NCI-H524 treated with DMSO at 0.1 percent for 48 hours (cell line): ENCODE results near the gene AMBRA1.
"Not testable (repeated sequence)": the region's sequence is repeated elsewhere in the genome, so short reads cannot be mapped to it uniquely, and the experiment has no call there.

Source experiments
- DNase-seq: peaks from one replicate; lab custom pipeline; 2025; lab: John Stamatoyannopoulos, UW

Gene AMBRA1

GRCh38 chr11:46381819-46382645, 211.8 kb downstream of the AMBRA1 start:
- DNase-seq = no peak

- no peak for DNase-seq
Observed at GRCh38 chr11:46381048-46381818, 212.6 kb downstream of the AMBRA1 start, which contains the start of gene MDK. TSS of gene MDK (plus strand) at chr11:46381669. CDS start at chr11:46382058, 389 bp downstream.

DNA sequence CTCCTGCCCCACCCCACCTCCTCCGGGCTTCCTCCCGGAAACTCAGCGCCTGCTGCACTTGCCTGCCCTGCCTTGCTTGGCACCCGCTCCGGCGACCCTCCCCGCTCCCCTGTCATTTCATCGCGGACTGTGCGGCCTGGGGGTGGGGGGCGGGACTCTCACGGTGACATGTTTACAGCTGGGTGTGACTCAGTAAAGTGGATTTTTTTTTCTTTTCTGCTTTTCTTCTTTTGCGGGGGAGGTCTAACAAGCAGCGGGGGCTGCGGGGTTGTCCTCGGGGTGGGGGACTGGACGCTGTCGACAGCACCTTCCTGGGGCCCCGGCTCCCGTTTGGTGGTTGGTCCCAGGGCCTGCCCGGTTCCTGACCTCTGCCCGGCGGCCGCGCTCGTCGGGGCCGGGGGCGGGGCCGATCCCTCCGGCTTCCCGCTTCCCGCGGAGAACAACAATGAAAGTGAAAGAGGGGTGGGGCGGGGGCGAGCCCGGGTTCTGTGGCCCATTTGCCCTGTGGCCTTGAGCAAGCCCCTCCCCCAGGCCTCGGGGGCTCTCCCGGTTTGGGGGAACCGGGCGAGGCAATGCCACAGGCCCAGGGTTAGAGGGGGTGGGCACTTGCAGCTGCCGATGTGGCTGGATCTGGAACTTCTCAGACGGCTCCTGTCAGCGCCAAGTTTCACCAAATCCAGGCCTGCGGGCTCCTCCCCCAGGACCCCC, 213.3 kb downstream of the AMBRA1 start:
- no peak for DNase-seq

DNA sequence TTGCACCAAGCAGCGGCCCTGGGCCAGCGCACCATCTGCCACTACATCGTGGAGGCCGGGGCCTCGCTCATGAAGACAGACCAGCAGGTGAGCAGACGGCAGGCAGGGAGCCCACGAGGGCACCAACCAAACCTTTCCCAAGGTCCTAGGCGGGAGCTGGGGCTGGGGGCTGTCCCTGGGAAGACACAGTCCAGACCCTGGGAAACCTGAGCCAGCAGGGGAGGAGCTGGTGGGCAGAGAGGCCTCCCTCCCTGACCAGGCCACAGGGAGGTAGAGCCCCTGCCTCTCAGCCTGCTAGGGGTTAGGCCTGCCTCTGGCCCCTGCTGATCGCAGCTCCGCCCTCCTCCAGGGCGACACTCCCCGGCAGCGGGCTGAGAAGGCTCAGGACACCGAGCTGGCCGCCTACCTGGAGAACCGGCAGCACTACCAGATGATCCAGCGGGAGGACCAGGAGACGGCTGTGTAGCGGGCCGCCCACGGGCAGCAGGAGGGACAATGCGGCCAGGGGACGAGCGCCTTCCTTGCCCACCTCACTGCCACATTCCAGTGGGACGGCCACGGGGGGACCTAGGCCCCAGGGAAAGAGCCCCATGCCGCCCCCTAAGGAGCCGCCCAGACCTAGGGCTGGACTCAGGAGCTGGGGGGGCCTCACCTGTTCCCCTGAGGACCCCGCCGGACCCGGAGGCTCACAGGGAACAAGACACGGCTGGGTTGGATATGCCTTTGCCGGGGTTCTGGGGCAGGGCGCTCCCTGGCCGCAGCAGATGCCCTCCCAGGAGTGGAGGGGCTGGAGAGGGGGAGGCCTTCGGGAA, 214.1 kb downstream of the AMBRA1 start:
- DNase-seq = not testable (repeated sequence)

GRCh38 chr11:46378811-46379481, 214.9 kb downstream of the AMBRA1 start:
- no peak for DNase-seq

- no peak for DNase-seq
Observed at GRCh38 chr11:46378296-46378695, 215.5 kb downstream of the AMBRA1 start.

DNA sequence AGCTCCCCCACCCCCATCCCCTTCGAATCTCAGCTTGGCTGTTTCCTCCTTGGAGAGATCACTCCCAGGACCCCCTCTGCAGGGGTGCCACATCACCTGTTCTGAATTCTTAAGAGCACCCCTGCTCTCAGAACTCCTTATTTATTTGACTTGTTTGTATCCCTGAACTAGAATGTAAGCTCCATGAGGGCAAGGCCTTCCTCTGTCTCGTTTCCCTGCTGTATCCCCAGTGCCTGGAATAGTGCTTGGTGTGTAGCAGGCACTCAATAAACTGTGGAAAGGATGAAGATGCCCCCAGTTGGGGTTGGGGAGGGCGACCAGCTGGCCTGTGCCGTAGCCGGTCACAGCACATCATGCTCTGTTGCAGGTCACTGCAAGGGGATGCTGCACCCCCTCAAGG, 216.0 kb downstream of the AMBRA1 start:
- DNase-seq = no peak

DNA sequence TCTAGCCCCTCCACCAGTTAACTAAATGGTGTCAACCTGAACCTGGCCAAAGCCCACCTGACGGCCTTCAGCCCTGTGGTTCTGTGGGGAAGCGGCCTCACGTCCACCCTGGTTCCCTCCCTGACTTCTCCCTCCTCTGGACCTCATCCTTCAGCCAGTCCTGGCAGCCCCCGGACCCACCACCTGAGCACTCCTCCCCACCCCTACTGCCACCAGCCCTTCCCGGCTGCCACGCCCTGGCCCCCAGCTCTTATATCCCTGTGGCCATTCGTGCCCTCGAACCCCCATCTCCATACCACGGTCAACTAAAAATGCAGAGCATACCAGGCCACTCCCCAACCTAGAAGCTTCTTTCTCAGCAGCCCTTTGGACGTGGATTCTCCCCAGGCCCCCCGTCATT, 216.5 kb downstream of the AMBRA1 start:
- no peak for DNase-seq

GRCh38 chr11:46376258-46377050, 217.4 kb downstream of the AMBRA1 start:
- no peak for DNase-seq

DNA sequence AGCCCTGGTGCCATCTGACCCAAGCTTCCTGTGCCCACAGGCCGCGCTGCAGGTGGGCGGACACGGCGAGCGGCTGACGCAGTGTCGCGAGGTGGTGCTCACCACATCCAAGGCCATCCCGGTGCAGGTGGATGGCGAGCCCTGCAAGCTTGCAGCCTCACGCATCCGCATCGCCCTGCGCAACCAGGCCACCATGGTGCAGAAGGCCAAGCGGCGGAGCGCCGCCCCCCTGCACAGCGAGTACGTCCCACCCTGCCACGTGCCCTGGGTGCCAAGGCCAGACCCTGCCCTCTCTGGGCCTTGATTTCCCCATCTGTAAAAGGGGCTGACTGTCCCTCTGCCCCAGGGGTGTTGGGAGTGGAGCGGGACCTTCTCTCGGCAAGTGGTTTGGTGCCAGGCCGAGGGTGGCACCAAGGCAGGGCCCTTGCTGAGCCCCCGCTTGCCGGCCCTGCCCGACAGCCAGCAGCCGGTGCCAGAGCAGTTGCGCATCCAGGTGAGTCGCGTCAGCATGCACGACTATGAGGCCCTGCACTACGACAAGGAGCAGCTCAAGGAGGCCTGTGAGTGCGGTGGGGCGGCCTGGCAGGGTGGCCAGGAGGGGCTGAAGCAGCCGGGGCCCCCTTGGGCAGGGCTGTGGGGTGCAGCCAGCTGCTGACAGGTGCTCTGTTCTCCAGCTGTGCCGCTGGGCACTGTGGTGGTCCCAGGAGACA, 218.3 kb downstream of the AMBRA1 start:
- no peak for DNase-seq

GRCh38 chr11:46374815-46375214, 219.0 kb downstream of the AMBRA1 start:
- no peak for DNase-seq

GRCh38 chr11:46373787-46374740, 219.8 kb downstream of the AMBRA1 start:
- no peak for DNase-seq

DNA sequence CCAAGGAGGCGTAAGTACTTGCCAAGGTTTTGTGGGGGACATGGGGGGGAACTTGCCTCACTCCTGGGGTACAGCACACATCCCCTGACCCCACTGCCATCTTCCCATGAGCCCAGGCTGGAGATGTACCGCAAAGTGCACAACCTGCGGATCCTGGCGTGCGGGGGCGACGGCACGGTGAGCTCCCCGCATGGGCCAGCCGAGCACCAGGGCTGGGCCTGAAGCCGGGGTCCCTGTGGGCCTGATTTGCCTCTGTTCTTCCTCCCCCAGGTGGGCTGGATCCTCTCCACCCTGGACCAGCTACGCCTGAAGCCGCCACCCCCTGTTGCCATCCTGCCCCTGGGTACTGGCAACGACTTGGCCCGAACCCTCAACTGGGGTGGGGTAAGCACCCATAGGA, 221.3 kb downstream of the AMBRA1 start:
- not testable (repeated sequence) for DNase-seq

DNA sequence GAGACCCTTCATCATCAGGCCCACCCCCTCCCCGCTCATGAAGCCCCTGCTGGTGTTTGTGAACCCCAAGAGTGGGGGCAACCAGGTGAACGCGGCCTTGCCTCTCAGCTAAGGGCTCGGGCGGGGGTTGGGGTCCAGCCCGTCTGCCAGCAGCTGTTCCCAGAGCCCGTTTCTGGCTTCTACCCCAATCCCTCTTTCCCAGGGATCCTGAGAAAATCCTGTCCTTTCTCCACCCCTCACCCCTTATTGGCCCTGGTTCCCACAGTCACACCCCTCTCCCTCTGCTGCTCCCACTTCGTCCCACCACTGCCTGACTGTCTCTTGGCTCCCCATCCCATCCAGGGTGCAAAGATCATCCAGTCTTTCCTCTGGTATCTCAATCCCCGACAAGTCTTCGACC, 221.7 kb downstream of the AMBRA1 start:
- DNase-seq = no peak

GRCh38 chr11:46371262-46371661, 222.6 kb downstream of the AMBRA1 start:
- DNase-seq = not testable (repeated sequence)

- no peak for DNase-seq
Observed at GRCh38 chr11:46370253-46370652, 223.6 kb downstream of the AMBRA1 start.

- DNase-seq = no peak
Observed at GRCh38 chr11:46369458-46370152, 224.2 kb downstream of the AMBRA1 start.

DNA sequence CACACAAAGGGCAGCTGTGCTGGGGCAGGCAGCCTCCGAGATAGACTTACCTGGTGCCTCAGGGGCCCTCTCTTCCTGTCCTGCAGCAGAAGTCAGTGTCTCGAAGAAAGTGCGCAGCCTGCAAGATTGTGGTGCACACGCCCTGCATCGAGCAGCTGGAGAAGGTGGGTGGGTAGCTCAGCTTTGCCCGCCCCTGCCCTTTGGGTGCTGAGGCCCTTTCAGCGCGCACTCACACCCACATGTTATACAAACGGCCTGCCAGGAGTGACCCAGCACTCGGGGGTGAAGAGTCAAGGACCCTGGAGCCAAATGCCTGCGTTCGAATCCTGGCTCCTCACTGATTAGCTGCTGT, 225.9 kb downstream of the AMBRA1 start:
- DNase-seq = no peak
